ENCODE data around the gene NCBP2. TPM values are rescaled to one million over a fixed set of nuclear protein-coding genes. Genes with fewer than 3 reads are reported as not detected.

The NCBP2 gene
- total RNA-seq, 2 donors from 2014 or later, result 21.6 to 22.8 TPM

DNA sequence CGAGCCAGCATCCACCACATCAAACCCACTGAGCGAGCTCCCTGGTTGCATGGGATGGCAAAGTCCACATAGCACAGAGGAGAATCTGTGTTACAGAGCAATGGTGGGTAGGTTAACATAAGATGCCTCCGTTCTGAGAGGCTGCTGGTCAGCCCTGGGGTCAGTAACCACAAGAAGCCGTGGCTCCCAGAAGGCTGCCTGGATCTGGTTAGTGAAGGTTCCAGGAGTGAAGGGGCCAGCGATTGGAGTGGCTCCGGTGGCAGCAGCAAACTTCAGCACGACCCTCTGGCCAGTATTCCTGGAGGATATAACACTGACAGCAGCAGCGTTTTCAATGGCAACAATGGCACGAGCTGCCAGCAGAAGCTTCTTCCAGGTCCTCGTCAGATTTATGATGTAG lies 44.7 kb upstream of the NCBP2 start:
- no peak overlapping the region for H3K27ac ChIP-seq
- H3K36me3 ChIP-seq, result no peaks in the 10 kb centered on the region
- no peak for TF ChIP-seq CTCF (IDR thresholded peaks at IDR 0.05)
- DNase-seq (ENCODE audit: low spot score), result no peak
- no peak overlapping the region for H3K4me3 ChIP-seq
- H3K4me1 ChIP-seq, result peaks cover 0 to 13% of the 10 kb centered on the region in 2 donors
- H3K27me3 ChIP-seq, result no peaks in the 10 kb centered on the region
- H3K9me3 ChIP-seq, result peaks cover 0 to 16% of the 10 kb centered on the region in 2 donors

DNA sequence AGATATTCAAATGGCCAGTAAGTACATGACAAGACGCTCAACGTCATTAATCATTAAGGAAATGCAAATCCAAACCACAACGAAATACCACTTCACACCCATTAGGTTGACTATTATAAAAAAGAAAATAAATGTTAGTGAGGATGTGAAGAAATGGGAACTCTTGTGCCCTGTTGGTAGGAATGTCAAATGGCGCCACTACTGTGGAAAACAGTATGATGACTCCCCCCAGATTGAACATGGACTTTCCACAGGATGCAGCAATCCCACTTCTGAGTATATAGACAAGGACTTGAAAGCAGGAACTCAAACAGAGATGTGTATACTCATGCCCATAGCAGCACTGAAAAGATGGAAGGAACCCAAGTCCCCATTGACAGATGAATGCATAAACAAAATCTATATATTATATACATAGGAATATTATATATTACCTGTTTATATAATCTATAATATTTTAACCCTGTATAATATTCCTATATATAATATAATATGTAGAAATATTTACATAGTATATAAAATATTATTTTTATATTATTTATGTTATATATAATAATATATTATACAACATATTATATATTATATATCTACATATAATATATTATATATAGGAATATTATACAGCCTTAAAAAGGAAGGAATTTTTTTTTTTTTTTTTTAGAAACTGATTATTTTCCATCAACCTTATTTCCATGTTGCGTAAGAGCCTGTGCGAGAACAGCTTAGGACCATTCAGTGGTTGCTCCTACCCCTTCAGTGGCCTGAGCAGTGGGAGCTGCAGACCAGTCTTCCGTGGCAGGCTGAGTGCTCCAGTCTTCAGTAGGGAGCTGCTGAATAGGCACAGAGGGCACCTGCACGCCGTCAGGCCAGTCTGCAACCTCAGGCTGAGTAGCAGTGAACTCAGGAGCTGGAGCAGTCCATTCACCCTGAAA lies 43.9 kb upstream of the NCBP2 start:
- no peak for TF ChIP-seq CTCF (IDR thresholded peaks at IDR 0.05)
- Histone ChIP-seq H3K4me3 (no peak overlapping the region), H3K36me3 (no peaks in the 10 kb centered on the region), H3K9me3 (peaks cover 0 to 16% of the 10 kb centered on the region in 2 donors), H3K27me3 (no peaks in the 10 kb centered on the region), H3K27ac (no peak overlapping the region), H3K4me1 (peaks cover 0 to 13% of the 10 kb centered on the region in 2 donors)
- DNase-seq (ENCODE audit: low spot score), result no peak

GRCh38 chr3:196985298-196985697 lies 43.0 kb upstream of the NCBP2 start:
- Histone ChIP-seq H3K4me3 (no peak overlapping the region), H3K27me3 (no peaks in the 10 kb centered on the region), H3K27ac (no peak overlapping the region), H3K4me1 (peaks cover 0 to 13% of the 10 kb centered on the region in 2 donors), H3K9me3 (peaks cover 0 to 16% of the 10 kb centered on the region in 2 donors), H3K36me3 (no peaks in the 10 kb centered on the region)
- TF ChIP-seq CTCF (IDR thresholded peaks at IDR 0.05), result no peak
- DNase-seq (ENCODE audit: low spot score), result no peak

DNA sequence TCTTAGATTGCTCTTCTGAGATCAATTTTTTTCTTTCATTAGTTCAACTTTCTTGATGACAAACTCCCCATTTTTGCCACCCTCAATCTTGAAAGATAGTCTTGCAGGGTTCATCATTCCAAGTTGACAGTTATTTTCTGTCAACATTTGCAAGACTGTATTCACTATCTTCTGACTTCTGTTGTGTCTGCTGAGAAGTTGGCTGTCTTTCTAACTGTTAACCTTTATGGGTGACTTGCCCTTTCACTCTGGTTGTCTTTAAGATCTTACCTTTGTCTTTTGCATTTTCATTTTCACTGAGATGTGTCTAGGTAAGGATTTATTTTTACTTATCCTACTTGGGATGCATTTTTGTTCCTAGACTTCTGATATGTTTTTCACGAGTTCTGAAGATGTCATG lies 40.9 kb upstream of the NCBP2 start:
- TF ChIP-seq CTCF (IDR thresholded peaks at IDR 0.05), result no peak
- no peak overlapping the region for H3K4me3 ChIP-seq
- no peak for DNase-seq (ENCODE audit: low spot score)
- H3K9me3 ChIP-seq, result peaks cover 0 to 16% of the 10 kb centered on the region in 2 donors
- peaks cover 0 to 9% of the 10 kb centered on the region in 2 donors for H3K4me1 ChIP-seq
- no peaks in the 10 kb centered on the region for H3K36me3 ChIP-seq
- H3K27ac ChIP-seq, result no peak overlapping the region
- no peaks in the 10 kb centered on the region for H3K27me3 ChIP-seq

GRCh38 chr3:196981657-196982056 lies 39.3 kb upstream of the NCBP2 start:
- no peaks in the 10 kb centered on the region for H3K27me3 ChIP-seq
- peaks cover 0 to 7% of the 10 kb centered on the region in 2 donors for H3K4me1 ChIP-seq
- no peak overlapping the region for H3K4me3 ChIP-seq
- no peak for DNase-seq (ENCODE audit: low spot score)
- H3K27ac ChIP-seq, result no peak overlapping the region
- peaks cover 0 to 16% of the 10 kb centered on the region in 2 donors for H3K9me3 ChIP-seq
- TF ChIP-seq CTCF (IDR thresholded peaks at IDR 0.05), result no peak
- H3K36me3 ChIP-seq, result no peaks in the 10 kb centered on the region
